Measurements from ENCODE around the gene PRKAG1. TPM values are rescaled to one million over a fixed set of nuclear protein-coding genes. Genes with fewer than 3 reads are reported as not detected.

Gene PRKAG1
- total and polyA plus RNA-seq, 4 donors: 15.5 to 31.5 (median 20.9) TPM

GRCh38 chr12:49040364-49040855 lies 21.8 kb upstream of the PRKAG1 start:
- Histone ChIP-seq H3K27me3 (ENCODE audit: control insufficient read depth in 4 of 4, insufficient read depth in 4 of 4, low read length in 3 of 4) (no peaks in the 10 kb centered on the region), H3K9ac (ENCODE audit: low read depth in 1 of 2, low read length in 2 of 2) (no peak overlapping the region), H3K27ac (ENCODE audit: low read depth in 1 of 2, low read length in 2 of 2) (no peak overlapping the region), H3K4me3 (ENCODE audit: low read depth in 1 of 3, low read length in 3 of 3) (no peak overlapping the region), H3K4me1 (ENCODE audit: control insufficient read depth in 4 of 4, insufficient read depth in 4 of 4, low read length in 3 of 4) (no peaks in the 10 kb centered on the region), H3K36me3 (ENCODE audit: control insufficient read depth in 4 of 4, insufficient read depth in 3 of 4, low read depth in 1 of 4, low read length in 3 of 4) (peaks cover 28 to 93% (median 67%) of the 10 kb centered on the region in 4 donors), H3K9me3 (ENCODE audit: control insufficient read depth in 4 of 4, low read length in 3 of 4) (no peaks in the 10 kb centered on the region)
- no peak for DNase-seq (ENCODE audit: low spot score)
- WGBS: 95% methylated on average over 14 of the region's 14 CpGs
- no peak for TF ChIP-seq REST (IDR thresholded peaks at IDR 0.05)
- no peak for TF ChIP-seq NR2F2 (IDR thresholded peaks at IDR 0.05)
- TF ChIP-seq CTCF (IDR thresholded peaks at IDR 0.05; ENCODE audit: low read depth, low read length, missing input control): no peak
- TF ChIP-seq RAD21 (IDR thresholded peaks at IDR 0.05): no peak
- TF ChIP-seq MAX (IDR thresholded peaks at IDR 0.05): no peak
- no peak for TF ChIP-seq YY1 (IDR thresholded peaks at IDR 0.05)
- no peak for TF ChIP-seq GABPA (IDR thresholded peaks at IDR 0.05 in 1 of 2, conservative IDR thresholded peaks at IDR 0.05 in 1 of 2)
- no peak for TF ChIP-seq ZBTB33 (IDR thresholded peaks at IDR 0.05)
- no peak for TF ChIP-seq RXRA (IDR thresholded peaks at IDR 0.05)
- no peak for TF ChIP-seq SP1 (IDR thresholded peaks at IDR 0.05)
- TF ChIP-seq FOXA1 (IDR thresholded peaks at IDR 0.05): no peak
- TF ChIP-seq EGR1 (IDR thresholded peaks at IDR 0.05; ENCODE audit: low read depth in 2 of 2): no peak
- no peak for TF ChIP-seq HNF4A (conservative IDR thresholded peaks at IDR 0.05)
- no peak for TF ChIP-seq JUND (IDR thresholded peaks at IDR 0.05)
- no peak for TF ChIP-seq TAF1 (conservative IDR thresholded peaks at IDR 0.05)
- TF ChIP-seq HNF4G (IDR thresholded peaks at IDR 0.05): no peak

All from liver (tissue), 9 donors.